Epidermal melanocyte (primary cell): ENCODE measurements around the gene OR52B4.
"Not testable (repeated sequence)": the region's sequence is repeated elsewhere in the genome, so short reads cannot be mapped to it uniquely, and the experiment has no call there.

Experiments
- DNase-seq: peaks from one replicate; pipeline ENCODE4 v3.0.0; 2011; ENCODE audit warnings: low spot score; ENCODE audit not compliant: insufficient read length

Gene OR52B4

DNA sequence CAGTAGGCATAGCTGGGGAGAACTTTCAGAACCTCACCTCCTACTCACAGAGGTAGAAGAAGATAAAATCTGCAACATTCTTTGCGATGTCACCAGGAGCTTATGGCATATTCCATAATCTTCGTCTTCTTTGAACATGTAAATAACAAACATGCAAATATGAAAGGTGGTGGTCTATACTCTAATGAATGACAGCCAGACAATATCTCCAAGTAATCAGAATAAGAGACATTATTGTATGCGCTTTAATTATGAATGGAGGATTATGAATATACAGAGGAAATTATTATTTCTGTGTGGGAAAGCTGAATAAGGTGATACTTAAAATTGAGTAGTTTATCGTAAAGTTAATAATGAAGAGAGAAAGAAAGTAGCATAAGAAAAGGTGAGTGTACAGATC, at the start of gene OR52B4:
Gene OR52B4, minus strand, starts transcription at position 101 of the 400 bp plus-strand sequence. Its CDS starts 91 bp downstream, at position 10.
- DNase-seq, result no peak

DNA sequence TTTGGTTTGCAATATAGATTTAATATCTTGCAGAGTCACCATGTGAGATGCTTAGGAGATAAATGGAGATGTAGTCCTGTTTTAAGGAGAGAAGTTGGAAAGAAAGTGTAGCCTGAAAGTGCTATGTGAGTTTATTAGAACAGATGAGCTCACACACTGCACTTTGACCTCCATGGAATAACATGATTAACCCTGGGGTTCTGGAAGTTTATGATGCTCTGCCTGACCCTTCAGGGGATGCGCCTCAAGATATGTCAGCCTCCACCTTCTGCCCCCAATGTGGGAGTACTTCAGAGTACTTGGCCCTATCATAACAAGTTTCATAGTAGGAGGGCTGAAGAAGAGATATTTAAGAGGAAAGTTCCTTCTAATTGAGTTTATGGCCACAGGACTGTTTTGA, 48.6 kb upstream of the OR52B4 start:
- no peak for DNase-seq

DNA sequence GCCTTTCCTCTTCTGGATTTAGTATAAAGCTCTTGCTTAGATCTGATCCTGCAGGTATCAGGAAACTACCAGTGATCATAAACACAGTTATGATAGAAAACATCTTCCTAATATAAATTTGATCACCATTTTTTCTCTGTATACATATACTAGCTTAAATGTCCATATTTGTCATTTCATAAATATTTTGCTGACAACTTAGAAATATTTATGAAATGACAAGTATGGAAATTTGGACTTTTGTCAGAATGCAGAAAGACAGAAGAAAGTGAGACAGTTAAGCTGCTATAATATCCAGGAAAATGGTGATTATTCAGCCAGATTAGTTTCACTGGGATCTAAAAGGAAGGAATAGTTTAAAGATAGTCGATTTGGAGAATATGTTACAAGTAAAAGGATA, 48.1 kb upstream of the OR52B4 start:
- no peak for DNase-seq

DNA sequence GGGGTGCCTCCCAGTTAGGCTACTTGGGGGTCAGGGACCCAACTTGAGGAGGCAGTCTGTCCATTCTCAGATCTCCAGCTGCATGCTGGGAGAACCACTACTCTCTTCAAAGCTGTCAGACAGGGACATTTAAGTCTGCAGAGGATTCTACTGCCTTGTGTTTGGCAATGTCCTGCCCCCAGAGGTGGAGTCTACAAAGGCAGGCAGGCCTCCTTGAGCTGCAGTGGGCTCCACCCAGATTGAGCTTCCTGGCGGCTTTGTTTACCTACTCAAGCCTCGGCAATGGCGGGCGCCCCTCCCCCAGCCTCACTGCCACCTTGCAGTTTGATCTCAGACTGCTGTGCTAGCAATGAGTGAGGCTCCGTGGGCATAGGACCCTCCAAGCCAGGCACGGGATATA, 38.0 kb upstream of the OR52B4 start:
- not testable (repeated sequence) for DNase-seq

DNA sequence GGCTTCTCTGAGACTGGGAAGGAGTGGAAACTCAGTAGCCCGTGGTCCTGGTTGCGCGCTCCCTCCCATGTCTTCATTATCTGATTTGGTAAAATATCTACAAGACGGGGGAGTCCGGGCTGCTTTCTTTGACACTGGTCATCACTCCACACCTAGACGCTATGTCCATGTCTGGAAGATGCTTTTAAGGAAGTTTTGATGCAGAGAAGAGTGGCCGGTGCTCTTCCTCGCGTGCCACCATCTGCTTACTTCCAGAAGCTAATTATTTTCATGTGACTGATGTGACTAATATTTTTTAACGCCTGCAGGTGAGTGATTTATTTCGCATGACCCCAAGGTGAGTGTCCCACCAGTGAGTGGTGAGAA, 25.7 kb upstream of the OR52B4 start:
- no peak for DNase-seq

DNA sequence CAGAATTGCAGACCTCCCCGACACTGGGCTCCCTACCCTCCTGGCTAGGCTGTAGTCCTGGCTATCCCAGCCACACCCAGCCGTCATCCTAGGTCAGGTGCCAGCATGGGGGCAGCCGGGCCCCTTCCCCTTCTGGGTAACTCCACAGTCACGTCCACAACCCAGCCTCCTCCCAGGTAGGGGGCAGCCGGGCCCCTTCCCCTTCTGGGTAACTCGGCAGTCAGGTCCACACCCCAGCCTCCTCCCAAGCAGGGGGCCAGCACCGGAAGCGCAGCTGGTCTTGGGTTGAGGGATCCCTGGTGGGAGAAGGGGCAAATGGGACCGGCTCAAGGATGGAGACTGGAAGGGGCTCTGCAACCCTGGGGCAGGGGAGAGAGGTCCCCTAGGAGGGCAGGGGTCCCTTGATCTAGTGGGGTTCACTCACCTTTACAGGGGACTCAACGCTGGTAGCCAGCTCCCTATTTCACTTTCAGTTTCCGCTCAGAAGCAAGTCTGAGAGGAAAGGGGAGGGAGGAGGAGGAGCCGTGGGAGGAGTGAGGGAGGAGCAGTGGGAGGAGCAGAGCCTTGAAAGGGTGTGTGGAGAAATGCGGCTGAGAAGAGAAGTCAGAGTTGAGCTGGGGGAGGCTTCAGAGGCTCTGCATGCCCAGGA, 25.1 kb upstream of the OR52B4 start, which contains the start of gene TRIM21:
Gene TRIM21, minus strand, starts transcription at position 494 of the 649 bp plus-strand sequence. CDS start 3,293 bp downstream, outside the sequence.
- peak; percentile 83 for DNase-seq

DNA sequence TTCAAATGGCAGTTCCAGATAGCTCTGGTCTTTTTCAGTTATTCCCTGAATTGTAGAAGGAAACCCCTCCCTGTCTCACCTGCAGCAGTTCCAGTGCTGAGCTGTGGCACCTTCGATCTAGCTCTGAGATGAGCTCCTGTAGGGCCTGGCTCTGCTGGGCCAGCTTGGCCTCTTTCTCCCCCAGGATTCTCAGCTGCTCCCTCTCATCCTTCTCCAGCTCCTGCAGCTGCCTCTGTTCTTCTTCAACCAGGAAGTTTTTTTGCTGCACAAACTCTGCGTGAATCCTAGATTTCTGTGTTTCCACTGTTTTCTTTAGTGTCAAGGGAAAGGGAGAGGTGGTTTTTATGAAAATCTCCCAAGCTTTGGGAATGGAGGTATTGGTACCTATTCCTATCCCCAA, 20.0 kb upstream of the OR52B4 start:
- no peak for DNase-seq

DNA sequence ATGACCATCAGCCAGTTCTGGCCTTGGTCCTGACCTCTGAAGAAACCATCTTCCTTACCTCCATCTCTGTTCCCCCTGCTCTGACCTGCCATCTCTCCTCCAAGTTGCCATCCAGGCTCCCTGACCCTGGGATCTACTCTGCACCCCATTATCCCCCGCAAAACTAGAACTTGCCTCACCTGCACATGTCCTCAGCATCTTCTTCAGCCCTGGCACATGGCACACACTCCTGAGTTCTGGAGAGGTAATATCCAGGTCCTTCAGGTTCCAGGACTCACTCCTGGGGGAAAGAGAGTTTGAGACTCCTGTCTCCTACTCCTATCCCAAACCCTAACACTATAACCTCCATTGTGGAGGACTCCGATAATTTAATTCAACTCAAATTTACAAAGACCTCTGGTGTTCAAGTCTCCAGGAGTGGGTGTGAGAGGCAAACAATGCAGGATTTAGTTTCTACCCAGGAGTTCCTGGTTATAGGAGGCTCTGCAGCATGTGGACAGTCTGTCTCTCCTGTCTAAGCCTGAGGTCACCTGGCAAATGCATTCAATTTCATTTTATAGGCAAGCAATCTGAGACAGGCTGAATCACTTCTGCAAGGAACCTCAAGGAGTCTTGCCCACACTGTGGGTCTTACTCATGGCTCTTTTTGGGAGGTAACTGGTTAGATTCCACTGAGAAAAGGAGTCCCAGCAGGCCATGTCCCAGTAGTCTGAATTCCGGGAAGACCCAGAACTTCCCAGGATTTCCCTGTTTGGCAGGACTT, 18.0 kb upstream of the OR52B4 start:
- no peak for DNase-seq

DNA sequence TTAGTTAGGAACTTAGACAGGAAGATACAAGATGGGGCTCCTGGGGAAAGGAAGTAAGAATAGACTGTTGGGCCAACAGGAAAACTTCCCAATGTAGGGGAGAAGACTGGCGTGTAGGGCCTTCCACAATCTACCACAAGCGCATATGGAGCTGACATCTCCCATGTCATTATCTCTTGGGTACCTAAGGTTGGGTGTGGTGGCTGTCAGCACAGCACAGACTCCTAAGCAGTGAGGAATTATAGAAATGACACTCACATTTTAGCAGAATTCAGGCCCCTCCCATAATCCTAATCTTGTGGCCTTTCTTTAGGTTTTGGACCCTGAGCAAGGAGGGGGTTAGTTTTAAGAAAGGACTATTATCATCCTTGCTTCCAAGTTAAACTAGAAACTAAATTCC, 13.7 kb upstream of the OR52B4 start:
- no peak for DNase-seq

DNA sequence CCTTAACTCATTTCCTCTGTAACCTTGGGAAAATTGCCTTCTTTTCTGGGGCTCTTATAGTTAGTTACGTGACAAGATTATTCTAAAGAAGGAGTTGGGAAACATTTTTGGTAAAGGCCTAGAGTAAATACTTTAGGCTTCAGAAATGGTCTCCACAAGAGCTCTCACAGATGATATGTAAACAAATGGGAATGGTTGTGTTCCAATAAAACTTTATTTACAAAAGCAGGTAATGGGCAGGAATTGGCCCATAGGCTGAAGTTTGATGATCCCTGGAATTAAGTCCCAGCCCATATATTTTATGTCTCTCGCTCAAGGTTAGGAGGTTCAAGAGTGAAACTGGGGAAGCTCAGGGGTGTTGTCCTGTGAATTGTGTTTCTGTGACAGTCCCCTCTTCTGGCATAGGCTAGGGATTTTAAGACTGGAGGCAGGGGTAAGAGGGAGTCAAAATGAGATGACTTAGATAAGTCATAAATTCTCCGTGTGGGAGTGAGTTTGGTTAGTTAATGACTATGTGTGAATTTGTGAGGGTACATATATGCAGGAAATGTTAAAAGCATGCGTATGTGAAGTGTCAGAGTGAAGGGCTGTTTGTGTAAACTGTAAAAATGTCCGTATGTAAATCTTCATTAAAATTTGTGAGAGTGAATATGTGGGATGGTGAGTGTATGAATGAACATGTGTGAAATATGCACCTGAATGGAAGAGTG, 7.4 kb upstream of the OR52B4 start:
- no peak for DNase-seq

DNA sequence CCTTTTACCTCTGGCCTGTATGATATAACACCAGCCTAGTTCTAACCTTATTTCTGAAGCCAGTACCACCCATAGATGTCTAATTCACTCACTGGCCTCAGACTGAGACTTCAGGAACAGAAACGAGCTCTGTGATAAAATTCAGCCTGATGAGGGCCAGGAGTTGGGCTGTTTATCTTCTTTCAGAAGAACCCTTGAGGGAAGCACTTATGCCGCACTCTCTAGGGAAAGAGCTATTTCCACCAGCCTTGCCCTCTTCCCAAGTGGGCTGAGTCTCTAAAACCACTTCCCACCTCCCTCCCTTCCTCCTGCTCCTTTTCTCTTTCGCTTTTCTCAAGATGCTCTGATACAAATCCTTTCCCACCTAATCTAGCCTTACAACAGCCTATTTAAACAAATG, 2.0 kb upstream of the OR52B4 start:
- DNase-seq, result no peak

DNA sequence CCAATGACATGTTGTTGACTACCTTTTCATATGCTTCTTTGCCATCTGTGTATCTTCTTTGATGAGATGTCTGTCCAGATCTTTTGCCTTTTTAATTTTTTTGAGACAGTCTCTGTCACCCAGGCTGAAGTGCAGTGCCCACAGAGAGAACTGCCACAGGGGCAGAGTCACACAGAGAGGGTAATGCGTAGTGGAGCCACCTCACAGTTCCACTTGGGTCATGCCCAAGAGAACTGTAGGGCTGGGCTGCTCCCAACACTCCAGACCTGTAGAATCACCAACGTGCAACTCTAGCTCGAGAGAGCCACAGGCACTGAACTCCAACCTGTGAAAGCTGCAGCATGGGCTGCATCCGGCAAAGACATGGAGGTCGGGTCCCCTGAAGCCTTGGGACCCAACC, 20.0 kb downstream of the OR52B4 start:
- DNase-seq, result not testable (repeated sequence)

DNA sequence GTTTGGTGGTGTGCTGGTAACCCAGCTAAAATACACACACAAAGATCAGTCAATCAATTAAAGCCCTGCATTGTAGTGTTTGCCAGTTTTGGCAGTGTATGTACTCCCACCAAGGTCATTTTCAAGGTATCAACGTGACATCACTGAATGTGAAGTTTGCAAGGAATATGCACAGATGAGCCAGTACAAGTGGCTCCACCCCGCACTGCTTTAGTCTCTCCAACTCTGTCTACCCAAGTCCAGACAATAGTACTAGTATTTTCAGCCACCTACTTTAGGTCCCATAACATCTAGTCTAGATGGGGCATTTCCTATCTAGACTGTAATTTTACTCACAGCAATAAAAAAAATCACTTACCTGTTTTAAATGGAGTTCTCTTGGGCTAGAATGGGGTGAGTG, 22.8 kb downstream of the OR52B4 start:
- DNase-seq, result not testable (repeated sequence)

DNA sequence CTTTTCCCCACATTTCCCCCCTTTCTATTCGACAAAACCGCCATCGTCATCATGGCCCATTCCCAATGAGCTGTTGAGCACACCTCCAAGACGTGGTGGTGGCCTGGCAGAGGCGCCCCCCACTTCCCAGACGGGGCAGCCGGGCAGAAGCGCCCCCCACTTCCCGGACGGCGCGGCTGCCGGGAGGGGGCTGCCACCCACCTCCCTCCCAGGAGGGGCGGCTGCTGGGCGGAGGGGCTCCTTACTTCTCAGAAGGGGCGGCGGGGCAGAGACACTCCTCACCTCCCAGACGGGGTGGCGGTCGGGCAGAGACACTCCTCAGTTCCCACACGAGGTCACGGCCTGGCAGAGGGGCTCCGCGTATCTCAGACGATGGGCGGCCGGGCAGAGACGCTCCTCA, 33.8 kb downstream of the OR52B4 start:
- not testable (repeated sequence) for DNase-seq
